Dedifferentiated amniotic fluid mesenchymal stem cell (primary cell): Measurements from ENCODE around the gene SH2B2.

ENCODE experiments used
- DNase-seq: peaks from one replicate; pipeline ENCODE4 v3.0.0-alpha.2; 2016; ENCODE audit errors: extremely low spot score

Gene SH2B2

DNA sequence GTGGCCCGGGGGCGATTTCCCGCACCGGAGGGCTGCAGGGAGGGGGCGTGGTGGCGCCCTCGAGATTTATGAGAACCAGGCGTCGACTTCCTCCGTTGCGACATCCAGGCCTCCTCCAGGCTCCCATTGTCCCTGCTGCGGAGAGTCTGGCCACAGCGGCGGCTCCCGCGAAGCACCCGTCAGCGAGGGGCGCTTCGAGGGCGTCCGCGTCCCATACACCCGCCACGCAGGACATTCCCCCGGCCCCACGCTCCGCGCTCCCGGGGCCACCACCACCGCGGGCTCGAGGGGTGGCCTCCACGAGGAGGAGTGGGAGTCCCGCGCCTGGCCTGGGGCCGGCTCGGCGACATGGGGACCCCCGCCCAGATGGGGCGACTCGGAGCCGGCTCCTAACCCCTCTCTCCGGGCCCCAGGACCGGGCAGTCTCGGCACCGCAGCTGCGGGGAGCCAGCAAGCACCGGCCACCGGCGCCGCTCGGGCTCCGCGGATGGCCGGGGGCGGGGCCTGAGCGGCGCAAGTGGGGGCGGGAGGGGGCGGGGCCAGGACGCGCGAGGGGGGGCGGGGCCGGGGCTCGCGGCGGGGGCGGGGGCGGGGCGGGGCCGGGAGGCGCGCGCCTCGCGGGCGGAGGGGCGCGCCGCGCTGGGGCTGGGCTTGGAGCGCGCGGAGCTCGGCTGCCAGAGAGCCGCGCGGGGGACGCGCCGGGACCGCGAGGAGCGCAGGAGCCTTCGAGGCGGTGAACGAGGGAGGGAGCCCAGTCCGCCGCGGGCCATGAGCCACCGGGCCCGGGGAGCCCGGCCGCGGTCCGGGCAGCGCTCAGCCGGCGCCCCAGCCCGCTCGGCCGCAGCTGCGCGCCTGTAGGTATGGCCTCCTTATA lies at the start of gene SH2B2:
Gene SH2B2, plus strand, starts transcription at position 632 of the 874 bp plus-strand sequence. CDS start 13,683 bp downstream, outside the sequence.
- DNase-seq = peak; percentile 46

DNA sequence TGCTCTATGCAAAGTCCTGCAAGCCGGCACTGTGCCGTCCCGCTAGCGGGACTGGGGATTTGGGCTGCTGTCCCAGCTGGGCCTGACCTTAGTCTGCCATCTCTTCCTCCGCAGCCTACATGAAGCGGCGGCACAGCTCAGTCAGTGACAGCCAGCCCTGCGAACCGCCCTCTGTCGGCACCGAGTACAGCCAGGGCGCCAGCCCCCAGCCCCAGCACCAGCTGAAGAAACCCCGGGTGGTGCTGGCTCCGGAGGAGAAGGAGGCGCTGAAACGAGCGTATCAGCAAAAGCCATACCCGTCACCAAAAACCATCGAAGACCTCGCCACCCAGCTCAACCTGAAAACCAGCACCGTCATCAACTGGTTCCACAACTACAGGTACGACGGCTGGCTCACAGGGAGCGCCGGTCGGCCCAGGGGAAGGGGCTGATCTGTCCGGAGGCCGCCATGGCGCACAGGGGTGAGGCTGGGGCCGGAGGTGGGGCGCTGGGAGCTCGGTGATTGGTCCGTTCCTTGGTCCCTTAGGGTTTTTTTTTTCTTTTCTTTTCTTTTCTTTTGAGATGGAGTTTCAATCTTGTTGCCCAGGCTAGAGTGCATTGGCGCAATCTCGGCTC lies 47.4 kb upstream of the SH2B2 start:
- no peak for DNase-seq

DNA sequence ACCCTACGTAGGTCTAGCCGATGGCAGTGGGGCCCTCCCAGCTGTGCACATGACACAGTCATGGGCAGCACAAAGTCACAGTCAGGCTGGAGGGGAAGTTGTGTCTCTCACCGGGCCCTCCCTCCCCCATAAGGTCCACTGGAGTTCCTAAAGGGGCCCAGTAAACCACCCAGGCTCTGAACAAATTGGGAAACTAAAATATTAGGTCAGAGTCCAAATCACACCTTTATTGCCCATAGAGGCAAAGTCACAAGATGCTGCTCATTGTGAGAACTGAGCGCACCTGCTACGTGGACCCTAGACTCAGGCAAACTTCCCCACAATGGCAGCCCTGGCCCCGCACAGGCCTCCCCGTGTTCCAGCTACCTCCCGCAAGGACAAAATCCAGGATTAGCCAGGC lies 45.2 kb upstream of the SH2B2 start:
- DNase-seq = no peak

DNA sequence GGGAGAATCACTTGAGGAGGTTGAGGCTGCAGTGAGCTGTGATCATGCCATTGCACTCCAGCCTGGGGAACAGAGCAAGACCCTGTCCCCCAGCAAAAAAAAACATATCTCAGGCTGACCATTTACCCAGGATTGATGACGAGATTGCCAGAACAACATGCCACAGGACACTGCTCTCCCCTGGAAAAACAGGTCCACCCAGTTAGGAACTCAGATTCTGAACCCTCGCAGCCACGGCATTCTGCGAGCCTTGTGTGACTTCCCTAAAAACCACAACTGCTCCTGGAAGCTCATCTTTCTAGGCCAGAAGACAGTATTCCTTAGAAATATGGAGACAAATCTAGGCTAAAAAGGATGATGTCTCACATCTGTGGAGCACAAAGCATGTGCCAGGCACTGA lies 42.1 kb upstream of the SH2B2 start:
- DNase-seq = no peak

DNA sequence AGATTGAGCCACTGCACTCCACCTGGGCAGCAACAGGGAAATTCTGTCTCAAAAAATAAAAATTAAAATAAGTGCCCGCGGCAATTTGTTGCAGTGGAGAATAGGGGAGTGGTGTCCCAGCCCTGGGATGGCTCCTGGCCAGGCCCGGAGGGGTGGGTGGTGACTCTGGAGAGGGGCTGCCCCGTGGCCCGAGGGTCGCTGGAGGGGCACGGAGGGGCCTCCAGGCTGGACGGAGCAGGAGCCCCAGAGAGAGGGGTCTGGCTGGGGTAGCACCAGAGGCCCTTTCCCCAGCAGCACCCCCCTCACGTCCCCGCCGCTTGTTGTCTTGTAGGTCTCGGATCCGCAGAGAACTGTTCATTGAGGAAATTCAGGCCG lies 38.6 kb upstream of the SH2B2 start:
- DNase-seq = no peak

DNA sequence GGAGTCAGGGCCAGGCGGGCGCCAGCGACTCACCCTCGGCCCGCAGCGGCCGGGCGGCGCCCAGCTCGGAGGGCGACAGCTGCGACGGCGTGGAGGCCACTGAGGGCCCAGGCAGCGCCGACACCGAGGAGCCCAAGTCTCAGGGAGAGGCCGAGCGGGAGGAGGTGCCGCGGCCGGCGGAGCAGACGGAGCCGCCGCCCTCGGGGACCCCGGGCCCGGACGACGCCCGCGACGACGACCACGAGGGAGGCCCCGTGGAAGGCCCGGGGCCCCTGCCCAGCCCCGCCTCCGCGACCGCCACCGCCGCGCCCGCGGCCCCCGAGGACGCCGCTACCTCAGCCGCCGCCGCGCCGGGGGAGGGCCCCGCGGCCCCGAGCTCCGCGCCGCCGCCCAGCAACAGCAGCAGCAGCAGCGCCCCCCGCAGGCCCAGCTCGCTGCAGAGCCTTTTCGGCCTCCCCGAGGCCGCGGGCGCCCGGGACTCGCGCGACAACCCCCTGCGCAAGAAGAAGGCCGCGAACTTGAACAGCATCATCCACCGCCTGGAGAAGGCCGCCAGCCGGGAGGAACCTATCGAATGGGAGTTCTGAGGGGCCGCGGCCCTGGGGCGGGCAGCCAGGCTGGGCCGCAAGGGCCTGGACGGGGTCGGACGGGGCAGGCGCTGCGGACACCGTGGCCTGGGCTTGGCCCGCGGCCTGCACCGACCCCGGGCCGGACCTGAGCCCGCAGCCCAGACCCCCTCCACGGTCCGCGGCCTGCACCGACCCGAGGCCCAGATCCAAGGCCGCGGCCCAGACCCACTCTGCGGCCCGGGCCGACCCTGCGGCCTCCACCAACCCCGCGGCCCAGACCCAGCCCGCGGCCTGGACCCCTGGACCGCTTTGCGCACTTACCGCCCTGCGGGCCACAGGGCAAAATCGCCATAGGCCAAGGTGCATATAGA lies 37.9 kb upstream of the SH2B2 start:
- no peak for DNase-seq

DNA sequence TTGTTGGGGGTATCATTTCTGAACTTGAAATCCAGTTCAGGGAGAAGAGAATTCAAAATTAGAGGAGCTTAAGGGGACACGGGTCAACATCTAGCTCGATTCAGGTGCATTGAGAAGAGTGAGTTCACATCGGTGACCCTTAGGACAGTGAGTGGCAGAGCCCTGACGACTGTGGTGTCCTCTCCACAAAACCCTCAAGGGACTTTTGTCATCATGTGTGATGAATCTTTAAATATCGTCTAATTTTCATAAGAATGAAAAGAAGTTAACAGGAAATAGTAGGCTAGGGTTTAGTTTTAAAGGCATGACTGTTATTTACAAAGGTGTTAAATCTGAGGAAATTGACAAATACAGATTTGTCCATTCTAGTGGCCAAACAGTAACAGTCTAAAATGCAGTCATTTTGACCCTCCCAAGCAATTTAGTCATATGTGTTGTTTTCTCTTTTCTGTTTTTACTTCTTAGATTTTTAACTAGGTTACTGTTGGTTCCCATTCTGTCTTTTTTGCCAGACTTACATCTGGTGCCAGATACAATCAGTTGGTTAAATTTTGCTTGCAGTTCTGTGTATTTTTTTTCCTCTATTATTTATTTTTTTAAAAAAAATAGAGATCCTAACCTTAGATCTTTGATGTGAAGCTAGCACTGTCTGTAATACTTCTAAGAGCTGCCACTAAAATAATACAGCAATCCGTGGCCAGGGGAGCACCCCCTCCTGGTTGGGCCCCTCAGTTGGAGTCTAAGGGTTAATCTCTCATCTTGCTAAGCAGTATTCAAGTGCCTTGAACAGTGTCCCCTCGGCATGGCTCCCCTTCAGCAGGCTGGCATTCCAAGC lies 34.9 kb upstream of the SH2B2 start:
- no peak for DNase-seq

DNA sequence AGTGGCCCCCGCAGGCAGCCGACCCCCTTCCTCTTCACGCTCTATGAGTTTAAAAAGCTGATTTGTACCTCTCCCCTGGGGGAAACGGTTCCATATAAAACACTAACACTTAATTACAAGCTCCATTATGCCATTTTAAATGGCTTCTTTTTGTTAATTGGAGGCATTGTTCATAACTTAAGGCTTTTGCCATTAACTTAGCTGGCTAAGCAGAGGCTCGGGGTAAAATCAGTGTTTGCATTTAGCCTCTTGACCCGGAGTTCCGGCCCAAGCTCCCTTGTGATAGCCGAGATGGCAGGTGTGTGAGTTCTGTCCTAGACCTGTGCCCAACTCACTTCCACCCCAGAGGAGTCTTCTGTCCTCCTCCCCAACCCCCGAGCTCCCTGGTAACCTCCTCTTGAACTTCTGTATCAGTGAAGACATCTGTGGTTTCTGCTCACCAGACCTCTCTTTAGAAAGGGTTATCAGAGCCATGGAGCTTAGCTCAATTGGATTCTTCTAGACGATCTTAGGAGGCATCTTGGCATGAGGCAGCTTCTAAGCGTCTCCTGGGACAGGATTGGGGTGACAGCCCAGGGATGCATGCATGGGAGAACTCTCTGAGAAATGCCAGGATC lies 34.2 kb upstream of the SH2B2 start:
- DNase-seq = no peak

DNA sequence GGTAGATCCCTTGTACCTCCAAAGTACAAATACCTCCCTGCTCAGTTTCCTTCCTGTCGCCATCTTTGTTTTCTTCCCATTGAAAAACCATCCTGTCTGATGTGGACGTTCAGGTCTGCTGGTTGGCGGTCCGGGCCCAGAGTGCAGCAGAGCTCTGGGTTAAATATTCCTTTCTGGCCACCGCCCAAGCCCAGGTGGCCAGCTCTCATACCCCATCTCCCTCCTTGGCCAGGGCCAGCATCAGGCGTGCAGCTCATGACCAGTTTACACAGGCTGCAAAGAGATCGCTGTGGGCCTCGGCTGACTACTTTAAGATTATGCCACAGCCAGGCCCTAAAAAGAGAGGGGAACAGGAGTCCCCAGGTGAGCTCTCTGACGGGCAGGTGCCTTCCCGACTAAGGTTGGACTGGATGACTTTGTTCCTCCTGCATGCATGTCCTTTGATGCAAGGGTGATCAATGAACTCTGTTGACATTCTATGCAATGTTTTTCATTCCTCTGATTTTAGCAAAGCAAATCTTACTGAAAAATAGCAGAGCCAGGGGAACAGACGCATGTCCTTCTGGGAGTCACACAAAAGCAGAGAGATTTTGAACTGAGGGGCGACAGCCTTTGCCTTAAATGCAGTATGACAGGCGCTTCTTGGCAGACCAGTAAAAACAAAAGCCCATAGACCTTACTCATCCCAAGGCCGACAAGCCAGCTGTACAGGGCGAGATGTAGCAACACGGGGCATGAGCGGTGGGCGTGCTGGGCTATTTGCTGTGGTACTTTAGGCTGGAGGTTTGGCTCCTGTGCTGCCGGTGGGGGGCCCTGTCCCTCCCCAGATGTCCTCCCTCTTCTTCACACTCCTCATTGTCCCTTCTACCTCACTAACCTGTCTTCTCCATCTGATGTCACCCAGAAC lies 33.3 kb upstream of the SH2B2 start:
- DNase-seq = no peak

DNA sequence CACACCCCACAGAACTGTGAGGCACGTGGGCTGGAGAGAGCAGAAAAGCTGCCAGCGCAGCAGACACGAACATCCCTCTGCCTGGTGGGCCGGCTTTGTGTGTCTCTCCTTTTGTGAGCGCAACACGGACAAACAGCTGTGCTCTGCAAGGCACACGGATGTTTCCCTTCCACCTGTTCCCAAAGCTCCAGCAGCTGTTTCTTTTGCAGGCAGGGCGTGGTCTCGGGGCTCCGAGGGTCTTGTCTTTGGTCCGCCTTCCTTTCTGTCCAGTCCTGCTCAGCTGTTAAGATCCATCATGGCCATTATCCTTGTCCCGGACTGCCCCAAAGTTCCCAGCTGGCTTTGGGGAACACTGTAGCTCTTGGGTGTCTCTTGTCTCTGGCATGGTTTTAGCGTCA lies 32.7 kb upstream of the SH2B2 start:
- no peak for DNase-seq

DNA sequence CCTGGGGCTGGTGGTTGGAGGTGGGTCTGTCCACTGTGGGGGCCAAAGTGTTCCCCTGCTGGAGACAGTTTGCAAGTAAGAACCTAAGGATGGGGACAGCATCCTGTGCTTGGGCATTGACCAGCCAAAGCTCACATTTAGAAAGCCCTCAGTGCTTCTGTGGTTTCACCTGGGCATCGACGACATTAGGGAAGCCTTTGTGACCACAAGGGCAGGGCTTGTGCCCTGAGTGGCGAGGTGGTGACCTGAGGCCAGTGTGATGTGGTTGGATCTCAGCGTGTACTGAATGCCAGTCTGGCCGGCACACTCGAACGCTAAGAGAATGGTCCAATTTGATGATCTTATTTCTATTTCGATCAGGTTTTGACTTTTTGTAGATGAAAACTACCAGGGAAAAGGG lies 32.1 kb upstream of the SH2B2 start:
- DNase-seq = no peak

DNA sequence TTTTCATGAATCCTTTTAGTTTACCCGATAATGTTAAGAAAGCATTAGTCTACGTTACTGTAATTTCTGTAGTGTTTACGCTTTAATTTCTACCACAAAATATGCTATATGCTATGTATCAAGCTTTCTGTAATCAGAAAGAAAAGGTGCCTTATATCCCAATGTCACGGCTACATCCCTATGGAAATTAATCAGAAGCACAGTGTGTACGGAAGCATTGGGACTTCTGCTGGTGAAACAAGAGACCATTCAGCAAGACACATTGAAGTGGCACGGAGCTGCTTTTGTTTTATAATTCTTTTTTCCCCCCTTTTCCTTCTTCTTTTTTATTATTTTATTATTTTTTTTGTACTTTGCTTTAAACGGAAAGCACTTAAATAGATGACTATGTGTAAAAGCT lies 31.2 kb upstream of the SH2B2 start:
- no peak for DNase-seq

DNA sequence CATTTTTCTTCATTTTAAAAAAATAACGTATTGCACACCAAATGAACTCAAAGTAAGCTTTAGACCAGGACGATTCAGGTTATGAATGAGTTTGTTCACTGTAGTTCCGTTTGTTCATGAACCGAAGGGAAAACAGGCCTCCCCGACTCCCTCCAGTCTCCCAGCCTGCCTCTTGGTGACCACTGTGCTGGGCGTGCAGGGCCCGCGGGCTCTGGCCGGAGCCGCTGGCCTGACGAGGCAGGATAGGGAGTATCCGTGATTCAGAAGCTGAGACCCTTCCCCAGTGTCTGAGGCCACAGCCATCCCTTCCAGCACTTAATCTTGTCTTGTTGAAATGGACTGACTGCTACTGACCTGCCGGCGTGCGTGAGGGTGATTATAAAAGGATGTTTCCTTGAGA lies 30.8 kb upstream of the SH2B2 start:
- no peak for DNase-seq

DNA sequence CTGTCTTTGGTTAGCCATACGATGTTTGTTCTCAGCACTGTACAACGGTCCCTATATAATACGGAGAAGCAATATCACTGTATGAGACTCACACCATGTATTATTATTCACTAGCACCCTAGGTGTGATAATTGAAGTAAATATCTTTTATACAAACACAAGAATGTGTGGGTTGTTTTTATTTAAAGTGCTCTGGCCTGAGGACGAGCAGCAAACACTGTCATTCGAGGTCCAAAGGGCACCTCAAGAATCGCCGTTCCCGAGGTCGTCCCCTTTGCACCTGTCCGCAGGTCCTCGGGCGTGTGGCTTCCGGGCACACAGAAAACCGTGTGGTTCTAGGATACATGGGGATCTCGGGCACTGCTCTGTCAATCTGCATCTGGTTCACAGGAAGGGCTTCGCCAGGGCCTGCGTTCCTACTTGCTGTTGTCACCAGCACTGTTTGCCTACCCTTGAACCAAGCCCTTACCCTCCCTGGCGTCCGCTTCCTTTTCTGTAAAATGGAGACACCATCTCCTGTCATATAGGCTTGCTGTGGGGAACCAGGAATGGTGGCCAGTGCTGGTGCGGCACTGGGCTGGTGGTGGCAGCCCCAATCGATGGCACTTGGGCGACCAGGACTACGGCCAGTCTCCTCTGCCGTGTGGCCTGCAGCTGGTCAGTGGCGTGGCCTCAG lies 28.5 kb upstream of the SH2B2 start:
- DNase-seq = no peak

DNA sequence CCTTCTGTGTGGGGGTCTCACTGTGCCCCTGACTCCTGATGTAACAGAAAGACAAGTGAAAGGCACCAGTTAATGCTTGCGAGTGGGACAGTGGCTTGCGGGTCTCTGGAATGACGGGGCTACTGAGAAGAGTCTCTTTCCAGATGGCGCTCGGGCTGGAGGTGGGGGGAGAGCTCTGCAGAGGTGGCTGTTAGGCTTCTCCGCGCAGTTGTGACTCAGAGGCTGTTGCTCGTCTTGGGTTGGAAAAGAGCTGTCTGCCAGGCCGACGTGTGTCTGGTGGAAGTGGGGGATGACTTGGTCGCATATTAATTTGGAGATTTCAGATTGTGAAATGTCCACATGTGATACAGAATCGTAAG lies 27.9 kb upstream of the SH2B2 start:
- no peak for DNase-seq

DNA sequence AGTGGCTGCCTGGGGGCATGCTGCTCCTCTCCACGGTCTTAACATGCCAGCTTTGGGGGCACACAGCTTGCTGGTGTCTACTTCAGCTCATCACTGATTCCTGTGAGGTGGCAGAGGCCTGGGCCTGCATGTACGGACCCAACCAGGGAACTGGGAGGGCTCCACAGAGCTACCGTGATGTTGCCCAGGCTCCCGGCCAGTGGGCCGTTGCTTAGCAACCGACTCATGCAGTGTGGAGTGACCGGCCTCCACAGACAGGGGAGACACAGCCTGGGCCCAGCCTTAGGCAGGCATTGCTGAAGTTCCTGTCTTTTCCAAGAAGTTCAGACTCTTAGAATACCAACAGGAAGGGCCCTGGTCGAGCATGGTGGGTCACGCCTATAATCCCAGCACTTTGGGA lies 25.8 kb upstream of the SH2B2 start:
- no peak for DNase-seq

DNA sequence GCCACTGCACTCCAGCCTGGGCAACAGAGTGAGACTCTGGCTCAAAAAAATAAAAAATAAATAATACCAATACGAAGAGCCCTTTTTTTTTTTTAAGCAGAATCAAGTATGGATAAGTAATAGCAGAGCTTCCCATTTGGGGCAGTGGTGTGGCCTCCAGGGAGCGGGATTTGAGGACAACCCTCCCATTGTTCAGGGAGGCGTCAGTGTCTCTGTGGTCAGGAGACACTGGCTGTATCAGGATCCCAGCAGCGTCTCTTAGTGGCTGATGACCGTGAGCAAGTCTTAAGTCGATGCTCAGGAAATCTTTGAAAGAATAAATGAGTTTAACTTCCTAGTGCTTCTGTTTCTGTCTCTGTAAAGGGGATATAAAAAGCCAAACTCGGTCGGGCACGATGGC lies 25.2 kb upstream of the SH2B2 start:
- DNase-seq = no peak

DNA sequence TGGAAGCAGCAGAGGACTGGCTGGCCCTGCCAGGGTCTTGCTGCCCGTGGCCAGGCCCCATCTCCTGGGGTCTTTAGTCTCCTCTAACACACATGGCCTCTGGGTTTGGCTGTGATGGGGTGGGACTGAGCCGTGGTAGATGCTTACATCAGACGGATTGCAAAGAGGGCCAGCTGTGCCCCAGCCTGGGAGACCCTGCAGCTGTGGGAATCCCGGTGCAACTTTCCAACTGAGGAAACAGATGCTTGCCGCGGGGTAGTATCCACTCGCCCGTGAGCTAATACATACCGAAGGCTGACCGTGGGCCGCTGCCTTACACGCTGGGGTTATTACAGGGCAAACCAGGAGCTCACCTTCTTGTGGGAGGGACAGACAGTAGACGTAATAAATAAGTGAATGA lies 24.1 kb upstream of the SH2B2 start:
- DNase-seq = no peak

DNA sequence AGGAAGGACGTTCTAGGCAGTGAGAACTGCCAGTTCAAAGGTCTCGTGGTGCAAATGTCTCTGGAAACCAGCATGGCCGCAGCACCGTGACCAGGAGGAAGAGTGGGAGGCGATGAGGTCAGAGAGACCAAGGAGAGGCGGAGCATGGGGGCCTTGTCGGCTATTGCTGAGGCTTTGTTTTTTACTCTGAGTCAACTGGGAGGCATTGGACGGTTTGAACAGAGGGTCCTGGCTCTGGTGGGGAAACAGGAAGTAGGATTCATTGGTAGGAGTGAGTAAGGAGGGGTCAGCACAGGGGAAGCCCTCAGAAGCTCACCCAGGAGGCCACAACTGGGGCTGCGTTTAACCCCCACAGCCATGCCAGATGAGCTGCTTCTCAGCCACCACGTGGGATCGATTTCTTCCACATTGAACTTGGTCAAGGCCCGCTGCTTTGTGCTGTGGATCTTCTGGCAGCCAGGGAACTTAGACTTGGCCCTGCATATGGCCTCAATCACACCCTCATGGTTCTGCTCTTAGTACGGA lies 22.2 kb upstream of the SH2B2 start:
- no peak for DNase-seq
